GM18870 (cell line): Measurements from ENCODE around the gene MICAL2.

ENCODE experiments used
- ATAC-seq: cut with Tn5 transposase; IDR thresholded peaks from one replicate; pipeline ENCODE4 v1.9.1; 2021; ENCODE audit warnings: moderate library complexity; ENCODE audit not compliant: unreplicated experiment

MICAL2 gene

GRCh38 chr11:12110201-12110713, at the start of gene MICAL2:
Gene MICAL2, plus strand, starts transcription at chr11:12110590. Its CDS starts 51,566 bp downstream, at chr11:12162156.
- peak; percentile 68 for ATAC-seq

- no peak for ATAC-seq
These were observed 48.4 kb upstream of the MICAL2 start for GRCh38 chr11:12061851-12062560.

- no peak for ATAC-seq
These were observed 47.1 kb upstream of the MICAL2 start for GRCh38 chr11:12063251-12063650.

GRCh38 chr11:12064136-12064953, 46.0 kb upstream of the MICAL2 start:
- ATAC-seq: no peak

- ATAC-seq: no peak
These were observed 45.5 kb upstream of the MICAL2 start for GRCh38 chr11:12064954-12065280.

- no peak for ATAC-seq
These were observed 44.2 kb upstream of the MICAL2 start for GRCh38 chr11:12066056-12066798.

- no peak for ATAC-seq
These were observed 43.4 kb upstream of the MICAL2 start for GRCh38 chr11:12066799-12067508.

- ATAC-seq: no peak
These were observed 42.5 kb upstream of the MICAL2 start for GRCh38 chr11:12067796-12068357.

GRCh38 chr11:12069066-12069676, 41.2 kb upstream of the MICAL2 start:
- ATAC-seq: no peak

- no peak for ATAC-seq
These were observed 39.7 kb upstream of the MICAL2 start for GRCh38 chr11:12070446-12071267.

- ATAC-seq: no peak
These were observed 38.8 kb upstream of the MICAL2 start for GRCh38 chr11:12071574-12071973.

- ATAC-seq: no peak
These were observed 37.0 kb upstream of the MICAL2 start for GRCh38 chr11:12073436-12073835.

GRCh38 chr11:12073886-12074285, 36.5 kb upstream of the MICAL2 start:
- no peak for ATAC-seq

- no peak for ATAC-seq
These were observed 35.7 kb upstream of the MICAL2 start for GRCh38 chr11:12074529-12075195.

- ATAC-seq: no peak
These were observed 35.1 kb upstream of the MICAL2 start for GRCh38 chr11:12075291-12075690.

GRCh38 chr11:12075822-12076821, 34.3 kb upstream of the MICAL2 start:
- no peak for ATAC-seq

- ATAC-seq: no peak
These were observed 33.4 kb upstream of the MICAL2 start for GRCh38 chr11:12076840-12077534.
